ENCODE data around the gene TPSG1.
"Not testable (repeated sequence)": the region's sequence is repeated elsewhere in the genome, so short reads cannot be mapped to it uniquely, and the experiment has no call there.

TPSG1 gene

GRCh38 chr16:1256296-1256873 is 31.3 kb upstream of the TPSG1 start:
- not testable (repeated sequence) for DNase-seq

GRCh38 chr16:1255276-1256122 is 30.4 kb upstream of the TPSG1 start, which contains the start of gene TPSD1:
Gene TPSD1, plus strand, starts transcription at chr16:1256069. Its CDS starts 212 bp downstream, at chr16:1256281.
- DNase-seq, result not testable (repeated sequence)

GRCh38 chr16:1254821-1255220 is 29.8 kb upstream of the TPSG1 start:
- not testable (repeated sequence) for DNase-seq

GRCh38 chr16:1253701-1254364 is 28.8 kb upstream of the TPSG1 start:
- not testable (repeated sequence) for DNase-seq

- not testable (repeated sequence) for DNase-seq
Measured at GRCh38 chr16:1249031-1249755, 24.1 kb upstream of the TPSG1 start.

GRCh38 chr16:1247903-1248537 is 23.0 kb upstream of the TPSG1 start:
- DNase-seq, result not testable (repeated sequence)

- no peak for DNase-seq
Measured at GRCh38 chr16:1245452-1246020, 20.5 kb upstream of the TPSG1 start.

- DNase-seq, result no peak
Measured at GRCh38 chr16:1244881-1245280, 19.8 kb upstream of the TPSG1 start.

- not testable (repeated sequence) for DNase-seq
Measured at GRCh38 chr16:1243907-1244850, 19.1 kb upstream of the TPSG1 start.

GRCh38 chr16:1243363-1243762 is 18.3 kb upstream of the TPSG1 start:
- DNase-seq, result not testable (repeated sequence)

- not testable (repeated sequence) for DNase-seq
Measured at GRCh38 chr16:1241081-1241480, 16.0 kb upstream of the TPSG1 start.

- DNase-seq, result not testable (repeated sequence)
Measured at GRCh38 chr16:1240436-1240835, 15.4 kb upstream of the TPSG1 start, which contains the start of gene TPSAB1. Gene TPSAB1, plus strand, starts transcription at chr16:1240705. Its CDS starts 234 bp downstream, at chr16:1240939.

- DNase-seq, result not testable (repeated sequence)
Measured at GRCh38 chr16:1239575-1239974, 14.5 kb upstream of the TPSG1 start.

- DNase-seq, result not testable (repeated sequence)
Measured at GRCh38 chr16:1238909-1239308, 13.8 kb upstream of the TPSG1 start.

GRCh38 chr16:1237990-1238389 is 12.9 kb upstream of the TPSG1 start:
- no peak for DNase-seq

- DNase-seq, result not testable (repeated sequence)
Measured at GRCh38 chr16:1236659-1237058, 11.6 kb upstream of the TPSG1 start.

GRCh38 chr16:1232049-1232748 is 7.1 kb upstream of the TPSG1 start:
- not testable (repeated sequence) for DNase-seq

- not testable (repeated sequence) for DNase-seq
Measured at GRCh38 chr16:1231301-1231700, 6.2 kb upstream of the TPSG1 start.

GRCh38 chr16:1230471-1231212 is 5.6 kb upstream of the TPSG1 start:
- DNase-seq, result not testable (repeated sequence)
